K562 (cell line): ENCODE measurements around the gene VWA3B. TPM values are rescaled to one million over a fixed set of nuclear protein-coding genes. Genes with fewer than 3 reads are reported as not detected.

Experiments
- HDAC3 ChIP-seq: fragments of 450-650 bp; IDR thresholded peaks from 2 replicates; pipeline ENCODE4 v1.6.1; 2018; ENCODE audit warnings: borderline replicate concordance, mild to moderate bottlenecking, moderate library complexity; ENCODE audit not compliant: partially characterized antibody
- JUN ChIP-seq, 2 experiments: sonication (generic) in 1 of 2; formaldehyde crosslinking in 1 of 2; IDR thresholded peaks; 2 replicates each; pipeline versions ENCODE4 v1.6.1 to v1.8.0; 2012 to 2022; ENCODE audit warnings: borderline replicate concordance in 2 of 2, mild to moderate bottlenecking in 2 of 2, improper control_type of control experiment in 1 of 2, low read depth in 1 of 2, low read length in 1 of 2, missing genetic modification reagents in 1 of 2
- JUNB ChIP-seq: fragments of 450-650 bp; formaldehyde crosslinking; conservative IDR thresholded peaks from 2 replicates; pipeline ENCODE4 v1.4.0; 2020; ENCODE audit warnings: mild to moderate bottlenecking
- MXI1 ChIP-seq: IDR thresholded peaks from 2 replicates; pipeline ENCODE4 v1.6.1; 2011; ENCODE audit warnings: low read depth, mild to moderate bottlenecking, improper control_type of control experiment, low read length
- NFIC ChIP-seq: fragments of 450-650 bp; IDR thresholded peaks from 2 replicates; pipeline ENCODE4 v1.6.1; 2017; ENCODE audit warnings: mild to moderate bottlenecking, inconsistent platforms
- RFX1 ChIP-seq: fragments of 450-650 bp; IDR thresholded peaks from 2 replicates; pipeline ENCODE4 v1.6.1; 2016; ENCODE audit warnings: mild to moderate bottlenecking, moderate library complexity
- TAF7 ChIP-seq: fragments of 450-650 bp; IDR thresholded peaks from 2 replicates; pipeline ENCODE4 v1.6.1; 2016; ENCODE audit warnings: missing genetic modification characterization, missing compliant biosample characterization
- WHSC1 ChIP-seq: IDR thresholded peaks from one replicate; pipeline ENCODE4 v1.6.1; 2012; ENCODE audit warnings: low read length, control low read depth, inconsistent platforms
- XRCC3 ChIP-seq: fragments of 450-650 bp; IDR thresholded peaks from 2 replicates; pipeline ENCODE4 v1.6.1; 2017; ENCODE audit warnings: mild to moderate bottlenecking, moderate library complexity
- ZFX ChIP-seq: sonication (generic); formaldehyde crosslinking; IDR thresholded peaks from 2 replicates; pipeline ENCODE4 v1.8.0; 2022; ENCODE audit warnings: mild to moderate bottlenecking, missing genetic modification reagents, moderate library complexity
- ZNF217 ChIP-seq: sonication (generic); formaldehyde crosslinking; IDR thresholded peaks from 2 replicates; pipeline ENCODE4 v1.8.0; 2022; ENCODE audit warnings: mild to moderate bottlenecking, missing genetic modification reagents
- polyA plus RNA-seq, 8 experiments: library from polyadenylated mRNA; depleted of rRNA in 4 of 8; stranded (reverse) in 5 of 8; unstranded in 3 of 8; fragments of >200 nt; fragmentation: Nextera tagmentation in 2 of 8; fragmentation: Illumina TruSeq in 1 of 8; extraction: Ambion mirVana in 2 of 8; extraction: Trizol in 1 of 8; gene quantifications; 2 replicates each; pipeline versions ENCODE4 v1.2.1 to v1.2.3, GENCODE V29; 2011 to 2014; ENCODE audit warnings: inconsistent platforms in 1 of 8, missing spikeins in 1 of 8
- total RNA-seq, 7 experiments: library from RNA; depleted of rRNA in 6 of 7; stranded (reverse); fragments of >200 nt in 6 of 7; fragmentation: Illumina TruSeq in 2 of 7; extraction: Trizol in 2 of 7; gene quantifications; 2 replicates each; pipeline versions ENCODE4 v1.2.1 to v1.2.3, GENCODE V29; 2011 to 2021; ENCODE audit warnings: low replicate concordance in 1 of 7
- TF ChIP-seq, protein P1 (sequence below): fragments of 150-350 bp; IDR thresholded peaks from 2 replicates; pipeline ENCODE4 v1.6.1; 2014; ENCODE audit warnings: low read depth, mild to moderate bottlenecking, low read length, borderline replicate concordance
- TF ChIP-seq, protein P2 (sequence below), 2 experiments: fragments of 450-650 bp; IDR thresholded peaks; 2 replicates each; pipeline ENCODE4 v1.6.1; 2018; ENCODE audit warnings: mild to moderate bottlenecking in 2 of 2, low read depth in 1 of 2; ENCODE audit not compliant: partially characterized antibody in 2 of 2

Gene VWA3B
- total and polyA plus RNA-seq, 9 of the 15 experiments (the other 6 are each of a cell fraction or from before 2014, with no cell fraction given): not detected

DNA sequence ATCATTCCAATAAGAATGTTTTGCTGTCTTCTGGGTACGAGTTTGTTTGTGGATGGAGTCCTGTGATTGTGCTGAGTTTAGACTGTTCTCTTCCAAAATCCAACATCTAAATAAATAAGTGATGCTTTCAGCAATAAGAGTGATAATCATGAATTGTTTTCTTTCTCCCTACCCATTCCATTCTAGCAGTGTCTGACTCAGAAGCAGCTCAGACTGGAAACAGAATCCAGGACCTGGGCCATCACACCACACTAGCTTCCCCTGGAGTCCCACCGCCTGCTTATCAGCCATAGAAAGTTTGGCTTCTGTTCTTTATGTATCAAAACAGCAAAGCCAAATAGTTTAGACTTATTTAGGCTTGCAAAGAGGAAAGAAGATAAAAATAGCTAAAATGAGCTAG is 182.9 kb downstream of the VWA3B start (continued):
- TF ChIP-seq HDAC3 (no peak), JUNB (CRISPR knock-in tag) (no peak), MXI1 (no peak), NFIC (no peak), WHSC1 (no peak), ZFX (CRISPR knock-in tag) (no peak), ZNF217 (no peak), JUN (IDR thresholded peaks at IDR 0.05; ENCODE audit: borderline replicate concordance, low read depth, low read length) (no peak), JUN (CRISPR knock-in tag; IDR thresholded peaks at IDR 0.05; ENCODE audit: borderline replicate concordance) (no peak), TAF7 (tag) (no peak), XRCC3 (no peak), RFX1 (no peak)
- TF ChIP-seq, protein P1, sequence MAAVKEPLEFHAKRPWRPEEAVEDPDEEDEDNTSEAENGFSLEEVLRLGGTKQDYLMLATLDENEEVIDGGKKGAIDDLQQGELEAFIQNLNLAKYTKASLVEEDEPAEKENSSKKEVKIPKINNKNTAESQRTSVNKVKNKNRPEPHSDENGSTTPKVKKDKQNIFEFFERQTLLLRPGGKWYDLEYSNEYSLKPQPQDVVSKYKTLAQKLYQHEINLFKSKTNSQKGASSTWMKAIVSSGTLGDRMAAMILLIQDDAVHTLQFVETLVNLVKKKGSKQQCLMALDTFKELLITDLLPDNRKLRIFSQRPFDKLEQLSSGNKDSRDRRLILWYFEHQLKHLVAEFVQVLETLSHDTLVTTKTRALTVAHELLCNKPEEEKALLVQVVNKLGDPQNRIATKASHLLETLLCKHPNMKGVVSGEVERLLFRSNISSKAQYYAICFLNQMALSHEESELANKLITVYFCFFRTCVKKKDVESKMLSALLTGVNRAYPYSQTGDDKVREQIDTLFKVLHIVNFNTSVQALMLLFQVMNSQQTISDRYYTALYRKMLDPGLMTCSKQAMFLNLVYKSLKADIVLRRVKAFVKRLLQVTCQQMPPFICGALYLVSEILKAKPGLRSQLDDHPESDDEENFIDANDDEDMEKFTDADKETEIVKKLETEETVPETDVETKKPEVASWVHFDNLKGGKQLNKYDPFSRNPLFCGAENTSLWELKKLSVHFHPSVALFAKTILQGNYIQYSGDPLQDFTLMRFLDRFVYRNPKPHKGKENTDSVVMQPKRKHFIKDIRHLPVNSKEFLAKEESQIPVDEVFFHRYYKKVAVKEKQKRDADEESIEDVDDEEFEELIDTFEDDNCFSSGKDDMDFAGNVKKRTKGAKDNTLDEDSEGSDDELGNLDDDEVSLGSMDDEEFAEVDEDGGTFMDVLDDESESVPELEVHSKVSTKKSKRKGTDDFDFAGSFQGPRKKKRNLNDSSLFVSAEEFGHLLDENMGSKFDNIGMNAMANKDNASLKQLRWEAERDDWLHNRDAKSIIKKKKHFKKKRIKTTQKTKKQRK: no peak
- TF ChIP-seq, protein P2, sequence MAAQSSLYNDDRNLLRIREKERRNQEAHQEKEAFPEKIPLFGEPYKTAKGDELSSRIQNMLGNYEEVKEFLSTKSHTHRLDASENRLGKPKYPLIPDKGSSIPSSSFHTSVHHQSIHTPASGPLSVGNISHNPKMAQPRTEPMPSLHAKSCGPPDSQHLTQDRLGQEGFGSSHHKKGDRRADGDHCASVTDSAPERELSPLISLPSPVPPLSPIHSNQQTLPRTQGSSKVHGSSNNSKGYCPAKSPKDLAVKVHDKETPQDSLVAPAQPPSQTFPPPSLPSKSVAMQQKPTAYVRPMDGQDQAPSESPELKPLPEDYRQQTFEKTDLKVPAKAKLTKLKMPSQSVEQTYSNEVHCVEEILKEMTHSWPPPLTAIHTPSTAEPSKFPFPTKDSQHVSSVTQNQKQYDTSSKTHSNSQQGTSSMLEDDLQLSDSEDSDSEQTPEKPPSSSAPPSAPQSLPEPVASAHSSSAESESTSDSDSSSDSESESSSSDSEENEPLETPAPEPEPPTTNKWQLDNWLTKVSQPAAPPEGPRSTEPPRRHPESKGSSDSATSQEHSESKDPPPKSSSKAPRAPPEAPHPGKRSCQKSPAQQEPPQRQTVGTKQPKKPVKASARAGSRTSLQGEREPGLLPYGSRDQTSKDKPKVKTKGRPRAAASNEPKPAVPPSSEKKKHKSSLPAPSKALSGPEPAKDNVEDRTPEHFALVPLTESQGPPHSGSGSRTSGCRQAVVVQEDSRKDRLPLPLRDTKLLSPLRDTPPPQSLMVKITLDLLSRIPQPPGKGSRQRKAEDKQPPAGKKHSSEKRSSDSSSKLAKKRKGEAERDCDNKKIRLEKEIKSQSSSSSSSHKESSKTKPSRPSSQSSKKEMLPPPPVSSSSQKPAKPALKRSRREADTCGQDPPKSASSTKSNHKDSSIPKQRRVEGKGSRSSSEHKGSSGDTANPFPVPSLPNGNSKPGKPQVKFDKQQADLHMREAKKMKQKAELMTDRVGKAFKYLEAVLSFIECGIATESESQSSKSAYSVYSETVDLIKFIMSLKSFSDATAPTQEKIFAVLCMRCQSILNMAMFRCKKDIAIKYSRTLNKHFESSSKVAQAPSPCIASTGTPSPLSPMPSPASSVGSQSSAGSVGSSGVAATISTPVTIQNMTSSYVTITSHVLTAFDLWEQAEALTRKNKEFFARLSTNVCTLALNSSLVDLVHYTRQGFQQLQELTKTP (IDR thresholded peaks at IDR 0.05; ENCODE audit: low read depth in 1 of 2, partially characterized antibody in 2 of 2): no peak
